IMR-90 (cell line): ENCODE data around the gene RIMS4. TPM values are rescaled to one million over a fixed set of nuclear protein-coding genes. Genes with fewer than 3 reads are reported as not detected.

Experiments
- ATAC-seq: fragments of 200-7000 bp; cut with Tn5 transposase; 2 replicates; pipeline ENCODE4 v1.9.1; 2020; ENCODE audit warnings: low read depth, mild to moderate bottlenecking, moderate library complexity
- BruUV-seq: library from RNA; stranded (reverse); fragments of 400-500 nt; replicated peaks from 2 replicates; lab custom pipeline; 2021; lab: Mats Ljungman, UMichigan
- CTCF ChIA-PET: fragments of 300-600 bp; formaldehyde crosslinking; extraction: SDS; loops from one replicate; lab custom pipeline; 2021; ENCODE audit warnings: antibody characterized with exemption; lab: Yijun Ruan, JAX
- POLR2A ChIA-PET: fragments of 300-600 bp; sonication (Branson Sonifier 250); formaldehyde crosslinking; loops from one replicate; lab custom pipeline; 2022; ENCODE audit warnings: antibody characterized with exemption; ENCODE audit not compliant: unreplicated experiment; lab: Charles Lee
- DNase-seq: peaks from one replicate; pipeline ENCODE4 v3.0.0; 2013
- H2AFZ ChIP-seq: replicated peaks from 2 replicates; pipeline ENCODE3; 2013; ENCODE audit warnings: low read length, mild to moderate bottlenecking; ENCODE audit not compliant: poor library complexity
- H2AK5ac ChIP-seq: 2 replicates; pipeline ENCODE4 v1.6.1; 2013; ENCODE audit warnings: low read depth, low read length, inconsistent platforms
- H2AK9ac ChIP-seq: replicated peaks from 2 replicates; pipeline ENCODE3; 2013; ENCODE audit warnings: mild to moderate bottlenecking, low read depth, low read length, moderate library complexity; ENCODE audit not compliant: poor library complexity
- H2BK120ac ChIP-seq: 2 replicates; pipeline ENCODE4 v1.6.1; 2013; ENCODE audit warnings: low read depth, low read length, inconsistent platforms
- H2BK15ac ChIP-seq: 3 replicates; pipeline ENCODE4 v1.6.1; 2013; ENCODE audit warnings: low read depth, low read length, inconsistent platforms
- H2BK20ac ChIP-seq: 2 replicates; pipeline ENCODE4 v1.6.1; 2013; ENCODE audit warnings: low read depth, mild to moderate bottlenecking, inconsistent platforms, low read length, moderate library complexity
- H2BK5ac ChIP-seq: 2 replicates; pipeline ENCODE4 v1.6.1; 2013; ENCODE audit warnings: mild to moderate bottlenecking, low read depth, low read length, inconsistent platforms; ENCODE audit not compliant: poor library complexity, severe bottlenecking
- H3K14ac ChIP-seq: replicated peaks from 2 replicates; pipeline ENCODE4 v1.6.1; 2013; ENCODE audit warnings: low read depth, low read length, inconsistent platforms
- H3K18ac ChIP-seq: 2 replicates; pipeline ENCODE4 v1.6.1; 2013; ENCODE audit warnings: low read depth, low read length, control low read depth
- H3K23ac ChIP-seq: 2 replicates; pipeline ENCODE4 v1.6.1; 2013; ENCODE audit warnings: low read depth, low read length, inconsistent platforms
- H3K27ac ChIP-seq: 2 replicates; pipeline ENCODE4 v1.5.1; 2013; ENCODE audit warnings: mild to moderate bottlenecking, control low read depth, low read length; ENCODE audit not compliant: insufficient read depth
- H3K27me3 ChIP-seq: 2 replicates; pipeline ENCODE4 v1.6.1; 2013; ENCODE audit warnings: low read length; ENCODE audit not compliant: control insufficient read depth, insufficient read depth
- H3K36me3 ChIP-seq: 2 replicates; pipeline ENCODE4 v1.6.1; 2013; ENCODE audit warnings: low read length, mixed read lengths; ENCODE audit not compliant: control insufficient read depth, insufficient read depth
- H3K4ac ChIP-seq: 2 replicates; pipeline ENCODE4 v1.6.1; 2013; ENCODE audit warnings: low read depth, low read length, inconsistent platforms
- H3K4me1 ChIP-seq: 2 replicates; pipeline ENCODE4 v1.6.1; 2013; ENCODE audit warnings: low read length, mixed read lengths; ENCODE audit not compliant: control insufficient read depth, insufficient read depth
- H3K4me2 ChIP-seq: 2 replicates; pipeline ENCODE4 v1.6.1; 2013; ENCODE audit warnings: low read depth, mild to moderate bottlenecking, control low read depth, low read length, moderate library complexity
- H3K4me3 ChIP-seq: 2 replicates; pipeline ENCODE4 v1.5.1; 2013; ENCODE audit warnings: low read depth, mild to moderate bottlenecking, control low read depth, low read length, moderate library complexity; ENCODE audit not compliant: insufficient read depth
- H3K56ac ChIP-seq: 2 replicates; pipeline ENCODE4 v1.6.1; 2013; ENCODE audit warnings: low read length, inconsistent platforms; ENCODE audit not compliant: insufficient read depth; ENCODE audit errors: extremely low read depth
- H3K79me1 ChIP-seq, 2 experiments: 2 replicates each; pipeline ENCODE4 v1.6.1; 2013; ENCODE audit warnings: low read length in 2 of 2, inconsistent platforms in 1 of 2, low read depth in 1 of 2
- H3K9ac ChIP-seq: 2 replicates; pipeline ENCODE4 v1.6.1; 2013; ENCODE audit warnings: low read depth, low read length, control low read depth
- H3K9me1 ChIP-seq: 2 replicates; pipeline ENCODE4 v1.6.1; 2013; ENCODE audit warnings: low read length, inconsistent platforms; ENCODE audit not compliant: insufficient read depth
- H3K9me3 ChIP-seq: 2 replicates; pipeline ENCODE4 v1.6.1; 2013; ENCODE audit warnings: low read length; ENCODE audit not compliant: control insufficient read depth, insufficient read depth
- H4K20me1 ChIP-seq: 2 replicates; pipeline ENCODE4 v1.6.1; 2013; ENCODE audit warnings: low read length, inconsistent platforms; ENCODE audit not compliant: insufficient read depth
- H4K5ac ChIP-seq: 2 replicates; pipeline ENCODE4 v1.6.1; 2013; ENCODE audit warnings: mild to moderate bottlenecking, low read depth, low read length, control low read depth
- H4K8ac ChIP-seq, 2 experiments: 2 replicates each; pipeline ENCODE4 v1.6.1; 2013; ENCODE audit warnings: low read depth in 2 of 2, low read length in 2 of 2, control low read depth in 1 of 2, inconsistent platforms in 1 of 2
- H4K91ac ChIP-seq: 2 replicates; pipeline ENCODE4 v1.6.1; 2013; ENCODE audit warnings: low read depth, low read length, inconsistent platforms; ENCODE audit not compliant: insufficient read depth
- CEBPB ChIP-seq: IDR thresholded peaks from 2 replicates; pipeline ENCODE4 v1.6.1; 2012; ENCODE audit warnings: low read depth, low read length, improper control_type of control experiment
- CTCF ChIP-seq: conservative IDR thresholded peaks from 2 replicates; pipeline ENCODE4 v1.5.1; 2012; ENCODE audit warnings: mild to moderate bottlenecking, low read depth, low read length, improper control_type of control experiment
- MAZ ChIP-seq: IDR thresholded peaks from 2 replicates; pipeline ENCODE4 v1.6.1; 2012; ENCODE audit warnings: low read depth, mild to moderate bottlenecking, low read length, improper control_type of control experiment, moderate library complexity, borderline replicate concordance
- WGBS, 2 experiments: methylation state at CpG; one replicate each; pipeline versions ENCODE4 v1.1.5 to v1.1.7; 2013; ENCODE audit warnings: missing lambda C conversion rate in 2 of 2; ENCODE audit not compliant: insufficient read length in 1 of 2; ENCODE audit errors: extremely low coverage in 2 of 2; 5-methylcytosine and 5-hydroxymethylcytosine counted together
- dilution Hi-C: fragments of 300-500 bp; cut with HindIII; formaldehyde crosslinking; loops from one replicate; pipeline ENCODE4 v1.14.3; 2018; ENCODE audit warnings: low sequenced_read_pairs; ENCODE audit not compliant: unreplicated experiment
- in situ Hi-C: fragments of 300-500 bp; cut with MboI; formaldehyde crosslinking; loops from 3 replicates; pipeline ENCODE4 v1.14.3; 2019; ENCODE audit warnings: low sequenced_read_pairs, inconsistent platforms, mixed read lengths
- intact Hi-C: fragments of 100-400 bp; cut with micrococcal nuclease; formaldehyde crosslinking; loops from 2 replicates; pipeline ENCODE4 v1.10.0; 2022
- polyA plus RNA-seq, 3 experiments: library from polyadenylated mRNA; depleted of rRNA; stranded (reverse); fragments of >200 nt; gene quantifications; 2 replicates each; pipeline ENCODE4 v1.2.3, GENCODE V29; 2012; ENCODE audit warnings: low replicate concordance in 1 of 3
- total RNA-seq: library from RNA; depleted of rRNA; stranded (reverse); fragments of >200 nt; gene quantifications from 2 replicates; pipeline ENCODE4 v1.2.3, GENCODE V29; 2012

Gene RIMS4
- total and polyA plus RNA-seq, 2 of the 4 experiments (the other 2 are of a cell fraction) = not detected

- no peak overlapping the region for H3K56ac ChIP-seq
- H3K4ac ChIP-seq = no peak overlapping the region
- no peak overlapping the region for H3K23ac ChIP-seq
- H3K36me3 ChIP-seq = no peaks in the 10 kb centered on the region
- no TSS peak for BruUV-seq
- no peak overlapping the region for H3K27ac ChIP-seq
- H3K14ac ChIP-seq = no peak overlapping the region
- H2BK120ac ChIP-seq = no peak overlapping the region; the same call in 1 of the 2 replicates
- no peak overlapping the region for H2BK15ac ChIP-seq
- DNase-seq (peak; percentile 65), ATAC-seq (peak; percentile 55; the same call in 1 of the 2 replicates)
- H3K9me1 ChIP-seq = no peaks in the 10 kb centered on the region; the same call in 1 of the 2 replicates
- CTCF ChIA-PET = interaction anchor here (1.0 kb wide), 3 partner anchors 32 to 52 kb away, joined by 3 read pairs; no protein-coding TSS in a partner anchor
- no peak overlapping the region for H2BK5ac ChIP-seq
- H2BK20ac ChIP-seq = no peak overlapping the region
- H3K18ac ChIP-seq = no peak overlapping the region
- no peak overlapping the region for H3K4me3 ChIP-seq
- H2AK5ac ChIP-seq = no peak overlapping the region
- no peaks in the 10 kb centered on the region for H3K9me3 ChIP-seq
- TF ChIP-seq MAZ (no peak), CEBPB (peak; percentile 85), CTCF (peak; percentile 24; the same call in 1 of the 2 replicates)
- in situ Hi-C loops (loop anchor here (5.0 kb wide), 1 partner anchor 48 kb away; no protein-coding TSS in a partner anchor), dilution Hi-C loops (no loop called here), intact Hi-C loops (loop anchor here (5.0 kb wide), 2 partner anchors 203 to 353 kb away; no protein-coding TSS in a partner anchor)
- peak overlapping the region; percentile 57 for H2AFZ ChIP-seq
- H4K5ac ChIP-seq = no peak overlapping the region; the same call in 1 of the 2 replicates
- no peak overlapping the region for H4K8ac ChIP-seq
- no peak overlapping the region for H2AK9ac ChIP-seq
- peaks cover 9% of the 10 kb centered on the region; the same call in 1 of the 2 replicates for H3K4me1 ChIP-seq
- POLR2A ChIA-PET = no interaction called here
- H4K20me1 ChIP-seq = no peaks in the 10 kb centered on the region
- H3K9ac ChIP-seq = no peak overlapping the region
- no peak overlapping the region for H4K91ac ChIP-seq
- peaks cover under 1% of the 10 kb centered on the region for H3K27me3 ChIP-seq
- H3K4me2 ChIP-seq = 0 out of 2 replicates have a peak overlapping the region, but pooled peaks have one; percentile 30
- no peaks in the 10 kb centered on the region for H3K79me1 ChIP-seq
- WGBS, 2 experiments = no CpG with 5 or more reads among the region's 3 CpGs
Observed at GRCh38 chr20:44734938-44735337, 75.4 kb downstream of the RIMS4 start.
